HEK293T (cell line): ENCODE measurements around the gene CFAP61.

Experiments used
- BHLHE40 ChIP-seq: fragments of 450-650 bp; IDR thresholded peaks from 2 replicates; pipeline ENCODE4 v1.6.1; 2016; ENCODE audit warnings: mild to moderate bottlenecking, moderate library complexity, borderline replicate concordance
- CTBP1 ChIP-seq: fragments of 450-650 bp; IDR thresholded peaks from 2 replicates; pipeline ENCODE4 v1.6.1; 2016; ENCODE audit warnings: borderline replicate concordance
- ELF4 ChIP-seq: fragments of 450-650 bp; IDR thresholded peaks from 2 replicates; pipeline ENCODE4 v1.6.1; 2017; ENCODE audit warnings: antibody characterized with exemption
- FOXA1 ChIP-seq: fragments of 450-650 bp; IDR thresholded peaks from 2 replicates; pipeline ENCODE4 v1.6.1; 2016; ENCODE audit warnings: mild to moderate bottlenecking
- FOXK2 ChIP-seq: fragments of 450-650 bp; IDR thresholded peaks from 2 replicates; pipeline ENCODE4 v1.6.1; 2016; ENCODE audit warnings: mild to moderate bottlenecking
- FOXM1 ChIP-seq: fragments of 450-650 bp; IDR thresholded peaks from 2 replicates; pipeline ENCODE4 v1.6.1; 2017; ENCODE audit warnings: mild to moderate bottlenecking, borderline replicate concordance
- L3MBTL2 ChIP-seq: fragments of 450-650 bp; conservative IDR thresholded peaks from 2 replicates; pipeline ENCODE4 v1.6.1; 2016; ENCODE audit warnings: mild to moderate bottlenecking
- SP1 ChIP-seq: fragments of 450-650 bp; IDR thresholded peaks from 2 replicates; pipeline ENCODE4 v1.6.1; 2017
- SUZ12 ChIP-seq: fragments of 450-650 bp; IDR thresholded peaks from 2 replicates; pipeline ENCODE4 v1.6.1; 2016; ENCODE audit warnings: mild to moderate bottlenecking
- TARDBP ChIP-seq: fragments of 450-650 bp; IDR thresholded peaks from 2 replicates; pipeline ENCODE4 v1.6.1; 2016
- ZNF384 ChIP-seq: fragments of 450-650 bp; IDR thresholded peaks from 2 replicates; pipeline ENCODE4 v1.6.1; 2016

DNA sequence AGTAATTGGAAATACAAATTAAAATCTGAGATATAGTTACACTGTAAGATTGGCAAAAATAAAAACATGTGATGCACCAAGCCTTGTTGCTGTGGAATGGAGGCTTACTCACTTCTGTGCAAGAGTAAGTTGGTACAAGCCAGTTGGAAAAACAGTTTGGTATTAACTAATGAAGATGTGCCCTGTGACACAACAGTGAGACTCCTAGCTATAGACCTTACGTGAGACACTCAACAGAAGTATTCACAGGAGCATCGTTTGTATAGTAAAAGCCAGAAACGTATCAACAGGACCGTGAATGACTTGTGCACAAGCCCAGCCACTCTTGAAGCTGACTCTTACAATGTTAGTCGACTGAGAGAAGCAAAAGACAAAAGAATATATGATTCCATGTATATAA lies 20.5 kb upstream of the CFAP61 start:
- TF ChIP-seq FOXM1 (no peak), BHLHE40 (no peak), FOXK2 (no peak), SUZ12 (no peak), ELF4 (no peak), CTBP1 (no peak), TARDBP (no peak), FOXA1 (no peak), SP1 (no peak), L3MBTL2 (no peak), ZNF384 (no peak)
